ENCODE results near the gene ARMC9. TPM values are rescaled to one million over a fixed set of nuclear protein-coding genes. Genes with fewer than 3 reads are reported as not detected.

Gene ARMC9
- total RNA-seq, 2 experiments from 2014 or later, result 2.0 to 2.5 TPM

Small RNA genes lying within 50 kb of the gene (microRNA-seq; reads per million reads assigned to microRNA genes)
- gene MIR4777, result not detected

Other genes with a start within 250 kb of the ARMC9 start
- not detected for gene SPATA3, start 202.5 kb upstream of the ARMC9 start, total RNA-seq
- under 1 TPM; 0.47 to 0.48 TPM for gene C2orf72, start 161.1 kb upstream of the ARMC9 start, total RNA-seq
- gene PSMD1, start 141.8 kb upstream of the ARMC9 start, total RNA-seq, result 10 to 100 TPM; 64.0 to 65.4 TPM
- gene HTR2B, start 73.6 kb upstream of the ARMC9 start, total RNA-seq, result not detected
- under 1 TPM; 0.37 to 0.42 TPM for gene B3GNT7, start 197.1 kb downstream of the ARMC9 start, total RNA-seq